Tongue (tissue), 2 donors: ENCODE results near the gene SFRP2. TPM values are rescaled to one million over a fixed set of nuclear protein-coding genes. Genes with fewer than 3 reads are reported as not detected.
A peak's percentile ranks its signal among the peaks of the same experiment; 100 is the strongest.

ENCODE experiments used
- DNase-seq: peaks from one replicate; pipeline ENCODE4 v3.0.0-alpha.2; 2015
- total RNA-seq: library from RNA; depleted of rRNA; stranded (reverse); fragments of >200 nt; gene quantifications from one replicate; pipeline ENCODE4 v1.2.3, GENCODE V29; 2014

Gene SFRP2
- total RNA-seq, 1 donor from 2014 or later, result 111 TPM

DNA sequence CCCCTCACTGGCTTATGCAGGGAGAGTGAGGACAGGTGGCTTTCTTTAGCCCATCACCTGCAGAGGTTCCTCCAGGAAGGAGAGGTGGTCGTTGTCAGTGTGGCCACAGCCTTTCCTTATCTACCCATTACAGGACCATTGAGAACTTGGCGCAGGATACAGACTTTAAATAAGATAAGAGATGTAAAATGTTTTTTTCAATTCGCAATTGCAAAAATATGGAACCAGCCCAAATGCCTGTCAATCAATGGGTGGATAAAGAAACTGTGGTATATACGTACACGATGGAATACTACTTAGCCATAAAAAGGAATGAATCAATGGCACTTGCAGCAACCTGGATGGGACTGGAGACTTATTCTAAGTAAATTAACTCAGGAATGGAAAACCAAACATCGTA is 22.1 kb downstream of the SFRP2 start:
- DNase-seq, result no peak

DNA sequence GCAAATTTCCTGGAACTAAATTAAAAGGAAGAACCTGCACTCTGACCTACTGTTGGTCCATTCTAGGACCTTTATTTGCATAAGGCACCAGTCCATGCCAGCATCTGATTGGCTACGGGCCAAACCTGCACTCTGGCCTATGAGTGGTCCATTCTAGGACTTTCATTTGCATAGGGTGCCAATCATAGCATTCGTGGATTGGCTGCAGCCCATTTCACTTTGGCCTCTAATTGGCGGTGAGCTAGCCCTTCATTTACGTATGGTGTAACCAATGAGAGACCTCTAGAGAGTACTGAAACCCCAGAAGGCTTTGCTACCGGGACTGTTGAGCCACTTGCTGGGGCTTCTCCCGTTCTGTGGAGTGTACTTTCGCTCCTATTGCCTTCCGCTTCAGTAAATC is 23.0 kb downstream of the SFRP2 start:
- DNase-seq, result no peak

DNA sequence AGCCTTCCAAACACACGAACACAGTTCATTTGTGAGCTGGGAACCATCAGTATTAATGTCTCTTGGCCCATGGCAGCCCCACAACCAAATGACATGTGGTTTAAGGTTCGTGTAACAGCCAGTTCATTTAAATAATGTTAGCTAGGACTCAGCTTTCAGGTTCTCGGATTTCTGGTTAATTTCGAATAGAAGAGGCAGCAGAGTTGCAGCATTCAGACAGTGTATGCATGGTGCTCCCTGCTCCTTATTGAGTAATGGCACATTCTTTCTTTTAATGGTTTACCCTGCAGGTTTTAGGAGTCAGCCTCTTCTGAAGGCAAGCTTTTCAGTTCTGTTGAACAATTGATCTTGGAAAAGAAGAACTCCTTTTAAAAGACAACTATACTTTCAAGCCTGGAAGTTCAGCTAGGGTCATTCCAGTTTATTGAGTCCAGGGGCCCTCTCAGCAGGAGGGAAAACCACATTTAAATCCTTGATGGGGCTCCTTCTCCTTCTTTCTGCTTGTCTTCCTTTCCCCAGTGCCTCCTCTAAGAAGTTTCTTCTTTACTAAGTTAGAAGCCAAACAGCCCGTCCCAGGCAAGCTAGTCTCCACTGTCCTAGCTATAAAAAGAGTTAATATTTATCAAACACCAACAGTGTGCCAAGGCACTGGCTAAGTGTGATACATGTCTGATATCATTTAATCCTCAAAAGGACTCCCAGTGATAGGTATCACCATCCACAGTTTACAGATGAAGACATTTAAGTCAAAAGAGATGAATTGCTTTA is 24.1 kb downstream of the SFRP2 start:
- no peak for DNase-seq

DNA sequence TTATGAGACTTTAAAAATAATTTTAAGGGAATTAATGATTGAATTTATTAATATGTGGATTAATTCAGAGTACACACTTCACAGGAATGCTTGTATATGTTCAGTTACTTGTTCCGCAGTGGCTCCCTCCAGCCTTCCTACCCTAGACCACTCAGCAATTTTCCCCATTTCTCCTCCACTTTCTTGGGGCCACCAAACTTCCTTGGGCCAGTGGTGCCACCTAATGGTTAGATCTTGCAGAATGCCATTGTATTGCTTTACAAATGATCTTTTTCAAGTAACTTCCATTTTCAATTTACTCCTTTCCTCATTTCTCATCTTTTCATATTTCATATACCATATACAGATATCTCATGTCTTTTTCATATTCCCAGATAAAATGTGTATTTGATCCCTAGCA is 25.5 kb downstream of the SFRP2 start:
- DNase-seq, result no peak

DNA sequence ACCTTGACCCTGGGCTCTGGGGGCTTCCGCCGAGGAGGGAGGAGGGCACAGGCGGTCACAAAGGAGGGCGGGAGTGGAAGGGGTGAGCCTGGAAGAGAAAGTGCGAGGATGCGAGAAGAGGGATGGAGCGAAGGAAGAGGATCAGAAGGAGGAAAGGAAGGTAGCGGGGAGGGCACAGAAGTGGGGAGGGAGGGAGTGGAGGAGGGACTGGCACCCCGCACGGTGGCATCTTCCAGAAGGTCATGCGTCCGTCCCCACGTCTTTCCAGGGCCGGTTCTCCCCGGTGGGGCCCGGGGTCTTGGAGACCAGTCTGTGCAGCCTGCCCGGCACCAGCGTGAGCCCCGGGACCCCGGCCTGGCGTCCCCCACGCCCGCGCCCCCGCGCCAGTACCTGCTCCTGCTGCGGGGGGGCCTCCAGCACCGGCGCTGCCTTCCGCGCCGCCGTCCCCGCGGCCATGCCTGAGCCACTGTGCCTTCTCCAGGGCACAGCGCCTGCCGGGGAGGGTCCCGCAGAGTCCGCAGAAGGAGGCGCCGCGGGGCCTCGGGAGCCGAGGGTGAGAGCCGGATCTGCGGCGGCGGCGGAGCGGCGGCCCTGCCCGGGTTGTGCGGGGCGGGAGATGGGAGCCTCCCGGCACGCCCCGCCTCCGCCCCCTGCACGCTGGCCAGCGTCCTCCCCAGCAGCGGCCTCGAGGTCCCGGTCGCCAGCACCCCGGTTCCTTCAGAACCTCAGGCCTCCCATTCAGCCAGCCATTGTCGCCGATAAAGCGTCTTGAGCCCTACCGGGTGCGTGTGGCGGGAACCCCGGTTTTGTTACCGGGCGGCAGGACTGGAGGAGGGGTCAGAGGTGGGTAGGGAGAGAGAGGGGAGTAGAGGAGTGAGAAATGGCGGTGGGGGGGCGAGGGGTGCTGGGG is 29.2 kb downstream of the SFRP2 start, which contains the start of gene RNF175:
Gene RNF175 (minus strand): TSS at position 618 of the 910 bp plus-strand sequence. CDS start 162 bp downstream, at position 456.
- DNase-seq, result peak; percentile 41

DNA sequence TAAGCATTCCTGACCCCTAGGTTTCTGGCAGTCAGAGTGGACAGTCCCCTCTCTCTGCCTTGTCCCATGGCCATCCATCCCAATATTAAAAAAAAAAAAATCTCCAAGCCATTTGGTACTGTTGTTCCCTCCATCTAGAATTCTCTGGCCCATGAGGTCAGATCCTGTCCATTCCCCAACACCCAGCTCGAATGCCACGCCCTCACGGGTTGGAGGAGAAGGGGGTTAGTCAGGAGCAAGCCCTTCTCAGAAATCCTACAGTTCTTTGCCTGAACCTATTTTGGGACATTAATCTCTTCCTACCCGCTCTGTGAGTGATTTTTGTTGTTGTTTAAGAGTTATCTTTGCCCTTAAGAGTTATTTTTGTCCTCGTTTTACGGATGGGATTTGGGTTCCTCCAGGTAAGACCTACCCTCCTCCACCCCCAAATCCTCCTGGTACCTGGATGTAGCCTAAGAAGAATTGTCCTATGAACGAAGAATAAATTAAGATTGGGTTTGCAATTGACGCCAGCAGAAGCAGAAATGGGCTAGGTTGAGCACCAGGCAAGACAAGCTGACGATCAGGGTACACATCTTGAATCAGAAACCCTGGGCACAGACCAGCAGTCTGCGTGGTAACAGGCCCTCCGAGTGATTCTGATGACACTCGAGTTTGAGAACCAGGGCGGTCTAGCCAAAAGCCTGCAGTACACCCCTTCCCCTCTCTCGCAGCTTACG is 30.0 kb downstream of the SFRP2 start:
- DNase-seq, result no peak

DNA sequence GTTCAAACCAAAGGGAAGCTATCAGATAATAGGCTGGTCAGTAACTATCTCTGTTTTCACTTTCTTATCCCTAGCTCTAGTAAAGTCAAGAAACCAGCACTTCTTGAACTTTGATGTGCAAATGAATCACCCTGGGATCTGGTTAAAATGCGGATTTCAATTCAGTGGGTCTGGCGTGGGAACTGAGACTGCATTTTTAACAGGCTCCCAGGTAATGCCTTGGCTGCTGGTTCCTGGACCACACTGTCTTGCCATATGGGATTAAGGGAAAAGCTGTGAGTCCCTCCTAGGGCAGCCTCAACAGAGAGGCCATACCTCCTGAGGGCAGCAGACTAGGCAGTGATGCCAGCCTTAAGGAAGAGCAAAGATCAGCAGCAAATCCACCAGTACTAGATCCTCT is 30.7 kb downstream of the SFRP2 start:
- no peak for DNase-seq

DNA sequence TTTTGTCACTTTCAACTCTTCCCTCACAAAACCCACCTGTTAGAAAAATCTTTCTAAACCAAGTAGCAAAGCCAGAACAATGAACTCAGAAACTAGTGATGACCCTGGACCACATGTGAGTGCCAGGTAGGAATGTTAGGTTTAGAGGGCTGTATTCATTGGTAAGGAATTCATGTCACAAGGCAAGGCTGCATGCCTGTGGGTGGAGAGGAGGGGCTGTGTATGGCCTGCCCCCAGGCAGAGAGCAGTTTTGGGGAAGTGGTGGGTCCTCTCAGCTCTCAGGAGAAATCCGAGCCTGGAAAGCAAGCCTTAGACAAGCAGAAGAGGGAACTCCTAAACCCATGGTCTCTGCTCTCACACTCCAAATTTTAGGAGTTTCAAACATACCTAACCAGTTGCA is 31.5 kb downstream of the SFRP2 start:
- DNase-seq, result no peak

DNA sequence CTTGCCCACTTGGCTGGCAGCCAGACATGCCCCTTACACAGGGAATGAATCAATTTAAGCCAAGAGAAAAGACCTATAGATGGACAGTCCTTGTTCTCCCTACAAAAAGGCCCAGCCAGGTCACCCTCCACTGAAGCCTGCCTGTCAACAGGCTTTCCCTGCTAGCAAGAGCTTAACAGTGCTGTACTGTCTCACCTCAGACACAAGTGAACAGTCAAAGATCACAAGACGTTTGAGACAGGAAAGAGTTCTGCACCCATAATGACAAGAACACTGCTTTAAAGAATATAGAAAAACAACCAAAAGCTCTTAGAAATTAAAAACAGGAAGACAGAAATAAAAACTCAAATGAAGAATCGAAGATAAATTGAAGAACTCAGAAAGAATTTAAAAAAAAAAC is 33.7 kb downstream of the SFRP2 start:
- DNase-seq, result no peak

DNA sequence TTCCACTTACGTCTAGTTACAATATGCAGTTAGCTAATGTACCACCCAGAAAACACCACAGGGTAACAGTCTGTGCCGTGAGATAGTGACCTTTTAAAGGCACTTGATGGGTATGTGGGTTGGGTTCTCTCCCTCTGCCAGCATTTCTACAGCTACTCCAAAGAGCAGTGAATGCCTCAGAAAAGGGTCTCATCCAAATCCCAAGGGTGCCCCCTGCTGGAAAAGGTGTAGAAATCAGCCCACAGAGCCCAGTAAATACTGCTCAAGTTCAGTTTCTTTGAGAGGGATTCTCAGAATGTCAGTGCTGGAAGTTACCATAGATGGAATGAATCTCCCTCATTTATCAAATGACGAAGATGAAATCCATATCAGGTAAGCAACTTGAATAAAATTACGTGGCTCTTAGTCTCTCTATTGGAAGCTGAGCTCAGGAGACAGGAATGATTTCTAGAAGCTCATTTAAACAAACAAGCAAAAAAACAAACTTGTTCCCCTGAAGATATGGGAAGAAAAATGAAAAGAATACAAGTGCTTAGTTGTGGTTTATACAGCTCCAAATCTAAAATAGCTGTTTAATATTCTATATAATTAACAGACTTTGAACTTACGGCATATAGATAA is 38.6 kb downstream of the SFRP2 start:
- peak; percentile 89 for DNase-seq

DNA sequence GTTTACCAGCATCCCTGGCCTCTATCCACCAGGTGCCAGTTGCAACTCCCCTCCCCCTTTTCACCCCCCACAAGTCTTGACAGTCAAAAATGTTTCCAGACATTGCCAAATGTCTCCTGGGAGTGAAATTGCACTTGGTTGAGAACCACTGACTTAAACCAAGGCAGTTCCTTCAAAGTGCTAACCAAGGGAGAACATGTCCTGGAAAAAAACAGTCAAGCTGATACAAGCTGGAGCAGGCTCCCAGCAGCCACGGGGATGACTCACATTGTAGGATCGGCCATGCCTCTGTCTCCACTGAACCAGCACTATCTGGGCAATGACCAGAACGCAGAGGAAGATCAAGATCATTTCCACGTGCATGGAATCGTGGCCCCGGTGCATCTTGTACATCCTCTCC is 40.5 kb downstream of the SFRP2 start:
- no peak for DNase-seq

DNA sequence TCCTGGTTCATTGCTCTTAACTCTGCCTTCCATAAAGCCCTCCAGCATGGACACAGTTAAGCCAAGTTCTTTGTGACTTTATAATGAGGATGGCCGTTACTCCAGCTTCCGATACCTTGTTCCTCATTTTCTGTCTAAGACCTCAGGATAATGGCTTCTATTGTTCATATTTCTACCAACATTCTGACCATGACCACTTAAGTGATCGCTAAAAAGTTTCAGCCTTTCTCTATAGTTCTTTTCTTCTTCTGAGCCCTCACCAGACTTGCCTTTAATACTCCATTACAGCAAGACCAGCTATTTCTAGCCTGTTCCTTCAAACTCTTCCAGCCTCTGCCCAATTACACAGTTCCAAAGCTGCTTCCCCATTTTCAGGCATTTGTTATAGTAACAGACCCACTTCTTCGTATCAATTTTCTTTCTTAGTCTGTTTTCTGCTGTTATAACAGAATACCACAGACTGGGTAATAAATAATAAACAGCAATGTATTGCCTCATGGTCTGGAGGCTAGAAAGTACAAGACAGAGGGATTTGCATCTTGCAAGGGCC is 41.4 kb downstream of the SFRP2 start:
- DNase-seq, result no peak

DNA sequence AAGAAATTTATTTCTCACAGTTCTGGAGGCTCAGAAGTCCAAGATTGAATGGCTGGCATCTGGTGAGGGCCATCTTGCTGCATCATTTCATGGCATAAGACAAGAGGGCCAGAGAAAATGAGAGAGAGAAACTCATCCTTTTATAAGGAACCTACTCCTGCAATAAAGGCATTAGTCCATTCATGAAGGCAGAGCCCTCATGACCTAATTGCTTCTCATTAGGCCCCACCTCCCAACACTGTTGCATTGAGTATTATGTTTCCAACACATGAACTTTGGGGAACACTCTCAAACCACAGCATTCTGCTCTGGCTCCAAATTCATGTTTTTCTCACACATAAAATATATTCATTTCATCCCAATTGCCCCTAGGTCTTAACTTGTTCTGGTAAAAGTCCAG is 43.2 kb downstream of the SFRP2 start:
- no peak for DNase-seq

DNA sequence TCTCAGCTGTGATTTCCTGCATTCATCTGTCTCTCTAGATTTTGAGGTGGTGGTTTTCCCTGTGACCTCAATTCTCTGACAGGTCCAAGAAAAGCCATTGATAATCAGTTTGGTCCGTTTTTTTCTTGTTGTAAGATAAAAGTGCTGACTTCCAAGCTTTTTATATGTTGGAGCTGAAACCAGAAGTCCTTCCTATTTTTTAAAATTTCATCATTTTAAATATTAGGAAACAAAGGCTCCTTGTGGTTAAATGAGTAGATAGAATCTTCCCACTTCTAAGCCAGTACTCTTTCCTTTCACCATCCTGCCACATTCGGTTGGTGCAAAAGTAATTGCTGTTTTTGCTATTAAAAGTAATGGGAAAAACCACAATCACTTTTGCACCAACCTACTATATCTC is 47.3 kb downstream of the SFRP2 start:
- DNase-seq, result no peak

DNA sequence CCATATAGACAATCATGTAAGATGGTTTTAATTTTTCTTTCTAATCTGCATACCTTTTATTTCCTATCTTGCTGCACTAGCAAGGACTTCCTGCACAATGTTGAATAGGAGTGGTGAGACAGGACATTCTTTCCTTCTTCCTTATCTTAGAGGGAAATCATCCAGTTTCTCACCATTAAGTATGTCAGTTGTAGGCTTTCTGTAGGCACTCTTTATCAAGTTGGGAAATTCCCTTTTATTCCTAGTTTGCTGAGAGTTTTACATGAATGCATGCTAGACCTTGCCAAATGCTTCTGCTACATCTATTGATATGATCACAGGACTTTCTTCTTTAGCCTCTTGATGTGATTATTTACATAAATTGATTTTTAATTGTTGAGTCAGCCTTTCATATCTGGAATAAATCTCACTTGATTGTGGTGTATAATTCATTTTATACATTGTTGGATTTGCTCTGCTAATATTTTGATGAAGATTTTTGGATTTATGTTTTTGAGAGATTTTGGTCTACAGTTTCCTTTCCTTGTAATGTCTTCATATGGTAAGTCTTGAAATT is 52.9 kb downstream of the SFRP2 start:
- no peak for DNase-seq

DNA sequence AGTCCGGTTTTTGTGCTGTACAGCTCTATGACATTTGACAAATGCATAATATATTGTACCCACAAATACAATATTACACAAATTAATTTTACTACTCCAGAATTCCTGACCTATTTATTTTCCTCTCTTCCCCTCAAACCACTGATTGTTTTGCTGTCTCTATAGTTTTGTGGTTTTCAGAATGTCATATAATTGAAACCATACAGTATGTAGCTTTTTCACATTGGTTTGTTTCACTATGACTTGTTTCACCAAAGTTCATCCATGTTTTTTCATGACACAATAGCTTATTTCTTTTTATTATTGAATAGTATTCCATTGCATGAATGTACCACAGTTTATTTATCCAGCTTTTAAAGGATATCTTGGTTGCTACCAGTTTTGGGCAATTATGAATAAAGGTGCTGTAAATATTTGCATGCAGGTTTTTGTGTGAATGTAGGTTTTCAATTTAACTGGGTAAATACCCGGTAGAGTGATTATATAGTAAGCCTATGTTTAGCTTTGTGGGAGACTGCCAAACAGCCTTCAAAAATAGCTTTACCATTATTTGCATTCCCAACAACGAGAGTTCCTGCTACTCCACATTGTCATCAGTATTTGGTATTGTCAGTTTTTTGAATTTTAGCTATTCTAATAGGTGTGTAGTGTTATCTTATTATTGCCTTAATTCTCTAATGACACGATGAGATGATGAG is 55.0 kb downstream of the SFRP2 start:
- no peak for DNase-seq

DNA sequence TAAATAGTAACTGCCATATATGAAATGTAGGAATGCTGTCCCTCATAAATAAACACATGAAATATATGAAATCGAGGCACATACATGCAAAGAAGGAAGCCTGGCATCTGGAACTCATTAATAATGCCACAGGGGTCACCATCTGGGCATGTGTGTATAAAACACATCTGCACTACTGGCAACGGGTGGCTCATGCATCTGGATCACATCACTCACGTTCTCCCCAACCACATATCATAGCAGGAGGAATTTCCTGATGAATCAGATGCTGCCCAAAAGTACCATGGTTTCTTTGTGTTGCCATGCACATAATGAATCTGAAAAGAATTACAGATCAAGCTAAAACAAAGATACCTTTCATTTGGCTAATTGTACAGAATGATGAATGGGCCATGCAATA is 57.6 kb downstream of the SFRP2 start:
- DNase-seq, result peak; percentile 75
